HG03175 (cell line): Measurements from ENCODE around the gene TBC1D2B.

Experiments used
- ATAC-seq: cut with Tn5 transposase; IDR thresholded peaks from one replicate; pipeline ENCODE4 v1.9.1; 2021; ENCODE audit warnings: mild to moderate bottlenecking, moderate library complexity; ENCODE audit not compliant: unreplicated experiment

The TBC1D2B gene

GRCh38 chr15:78075490-78076230, 1.9 kb downstream of the TBC1D2B start:
- no peak for ATAC-seq

- ATAC-seq, result no peak
These were observed 4.3 kb downstream of the TBC1D2B start for GRCh38 chr15:78073046-78073787.

DNA sequence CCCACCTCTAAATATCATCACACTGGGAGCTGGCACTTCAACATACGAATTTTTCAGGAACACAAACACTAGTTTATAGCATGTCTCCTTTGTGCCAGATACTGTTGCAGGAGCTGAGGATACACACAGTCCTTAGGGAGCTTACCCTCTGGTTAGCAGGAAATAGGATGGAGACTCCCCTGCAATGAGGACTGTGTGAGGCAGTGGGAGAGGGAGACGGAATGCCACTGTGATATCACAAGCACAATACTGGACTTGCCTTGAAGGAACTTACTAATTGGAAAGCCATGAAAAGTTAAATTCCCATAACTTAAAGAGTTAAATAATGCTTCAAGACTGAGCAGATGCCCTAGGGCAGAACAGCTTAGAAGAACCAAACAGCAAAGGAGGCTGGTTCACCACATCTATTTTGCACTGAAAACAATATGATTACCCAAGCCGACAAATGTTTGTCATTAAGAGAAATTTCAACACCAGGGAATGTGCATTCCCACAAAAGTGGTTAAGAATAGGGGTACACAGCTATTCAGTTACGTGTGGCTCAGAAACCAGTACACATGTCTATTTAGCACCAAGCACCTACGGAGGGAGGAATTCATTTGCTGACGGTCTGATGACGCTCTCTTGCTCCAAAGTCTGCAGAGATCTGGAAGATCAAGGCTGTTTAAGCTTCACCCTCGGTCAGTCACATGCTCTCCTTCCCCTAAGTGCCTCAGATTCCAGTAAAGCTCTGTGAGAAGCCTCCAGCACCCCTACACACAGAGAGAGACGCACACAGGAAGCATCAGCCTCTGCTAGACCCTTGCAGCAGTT, 5.2 kb downstream of the TBC1D2B start:
- ATAC-seq, result no peak

DNA sequence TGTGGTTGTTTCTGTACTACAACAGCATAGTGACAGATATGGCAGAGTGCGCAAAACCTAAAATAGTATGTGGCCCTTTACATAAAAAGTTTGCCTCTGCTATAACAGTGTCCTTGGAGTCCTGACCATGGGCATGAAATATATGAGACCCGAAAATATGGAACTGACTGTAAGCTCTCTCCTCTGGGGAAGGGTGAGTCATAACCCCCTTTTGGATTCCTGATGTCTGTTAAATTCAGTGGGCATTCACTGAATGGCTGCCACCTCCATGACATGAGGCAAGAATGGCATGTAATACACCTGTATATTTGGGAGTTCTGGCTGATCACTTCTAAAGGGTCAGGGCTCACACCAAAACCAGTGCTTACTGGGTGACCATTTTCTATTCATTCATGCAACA, 6.1 kb downstream of the TBC1D2B start:
- no peak for ATAC-seq

GRCh38 chr15:78070049-78070700, 7.3 kb downstream of the TBC1D2B start:
- ATAC-seq, result no peak

- ATAC-seq, result no peak
These were observed 8.0 kb downstream of the TBC1D2B start for GRCh38 chr15:78069462-78070029.

DNA sequence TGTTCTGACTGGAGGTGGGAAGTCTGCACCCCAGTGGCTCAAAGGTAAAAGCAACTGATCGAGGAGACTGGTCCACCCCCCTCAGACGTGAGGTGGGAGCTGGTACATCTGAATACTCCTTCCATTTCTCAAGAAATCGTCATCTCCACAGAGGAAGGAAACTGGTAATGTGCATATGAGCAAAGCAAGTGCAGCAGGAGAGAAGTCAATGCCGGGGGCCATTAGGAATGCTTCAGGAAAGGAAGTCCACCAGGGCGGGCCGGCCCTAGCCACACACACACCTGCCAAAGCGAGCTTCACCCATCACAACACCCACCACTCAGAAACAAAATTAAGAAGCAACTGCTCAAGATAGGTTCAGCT, 8.5 kb downstream of the TBC1D2B start:
- no peak for ATAC-seq

- ATAC-seq, result no peak
These were observed 9.9 kb downstream of the TBC1D2B start for GRCh38 chr15:78067328-78068228.

GRCh38 chr15:78065973-78066946, 11.3 kb downstream of the TBC1D2B start:
- peak; percentile 64 for ATAC-seq

GRCh38 chr15:78065284-78065872, 12.1 kb downstream of the TBC1D2B start:
- ATAC-seq, result no peak

GRCh38 chr15:78064544-78064943, 13.0 kb downstream of the TBC1D2B start:
- ATAC-seq, result no peak

GRCh38 chr15:78063970-78064385, 13.5 kb downstream of the TBC1D2B start:
- no peak for ATAC-seq

DNA sequence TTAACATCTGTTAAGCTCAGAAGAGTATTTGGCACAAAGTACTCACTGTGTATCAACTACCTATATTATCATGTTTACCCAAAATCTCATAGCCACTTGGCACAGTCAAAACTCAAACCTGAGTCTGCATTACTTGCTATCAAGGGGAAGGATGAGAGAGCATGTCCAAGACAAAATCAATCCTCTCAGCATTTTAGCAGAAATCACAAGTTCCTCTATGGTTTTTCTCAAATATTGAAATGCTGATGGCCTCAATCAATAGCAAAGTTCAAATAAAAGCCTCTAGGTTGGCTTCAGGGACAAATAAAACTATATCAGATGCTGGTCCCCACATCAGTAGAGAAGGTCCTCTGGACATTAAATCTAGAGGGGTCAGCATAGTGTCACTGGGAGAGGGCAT, 14.3 kb downstream of the TBC1D2B start:
- ATAC-seq, result no peak

DNA sequence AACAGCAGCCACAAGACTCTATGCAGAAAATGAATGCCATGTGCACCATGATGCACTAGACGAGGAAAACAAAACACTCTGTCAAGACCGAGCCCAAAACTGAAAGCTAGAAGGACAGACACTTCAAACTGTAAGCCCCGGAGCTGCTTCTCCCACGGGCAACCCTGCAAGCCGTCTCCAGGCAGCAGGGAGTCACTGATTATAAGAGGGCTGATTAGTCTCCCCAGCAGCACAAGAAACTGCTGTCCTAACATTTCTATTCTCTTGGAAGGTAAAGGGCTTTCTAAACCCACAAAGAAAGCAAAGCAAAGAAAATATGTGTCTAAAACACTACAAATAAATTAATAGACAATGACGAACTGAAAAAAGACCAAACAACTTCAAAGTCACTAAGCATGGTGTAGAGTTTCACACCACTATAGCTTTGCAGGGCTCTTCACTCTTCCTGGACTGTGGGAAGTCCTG, 15.5 kb downstream of the TBC1D2B start:
- ATAC-seq, result peak; percentile 46

DNA sequence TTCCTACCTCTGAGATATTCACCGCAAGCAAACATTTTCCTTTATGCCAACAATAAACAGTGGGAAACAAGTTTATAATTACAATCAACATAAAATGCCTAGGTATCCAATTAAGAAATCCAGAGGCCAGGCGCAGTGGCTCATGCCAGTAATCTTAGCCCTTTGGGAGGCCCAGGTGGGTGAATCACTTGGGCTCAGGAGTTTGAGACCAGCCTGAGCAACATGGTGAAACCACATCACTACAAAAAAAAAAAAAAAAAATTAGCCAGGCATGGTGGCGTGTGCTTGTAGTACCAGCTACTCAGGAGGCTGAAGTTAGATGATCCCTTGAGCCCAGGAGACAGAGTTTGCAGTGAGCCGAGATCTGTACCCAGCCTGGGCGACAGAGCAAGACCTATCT, 17.3 kb downstream of the TBC1D2B start:
- ATAC-seq, result no peak

DNA sequence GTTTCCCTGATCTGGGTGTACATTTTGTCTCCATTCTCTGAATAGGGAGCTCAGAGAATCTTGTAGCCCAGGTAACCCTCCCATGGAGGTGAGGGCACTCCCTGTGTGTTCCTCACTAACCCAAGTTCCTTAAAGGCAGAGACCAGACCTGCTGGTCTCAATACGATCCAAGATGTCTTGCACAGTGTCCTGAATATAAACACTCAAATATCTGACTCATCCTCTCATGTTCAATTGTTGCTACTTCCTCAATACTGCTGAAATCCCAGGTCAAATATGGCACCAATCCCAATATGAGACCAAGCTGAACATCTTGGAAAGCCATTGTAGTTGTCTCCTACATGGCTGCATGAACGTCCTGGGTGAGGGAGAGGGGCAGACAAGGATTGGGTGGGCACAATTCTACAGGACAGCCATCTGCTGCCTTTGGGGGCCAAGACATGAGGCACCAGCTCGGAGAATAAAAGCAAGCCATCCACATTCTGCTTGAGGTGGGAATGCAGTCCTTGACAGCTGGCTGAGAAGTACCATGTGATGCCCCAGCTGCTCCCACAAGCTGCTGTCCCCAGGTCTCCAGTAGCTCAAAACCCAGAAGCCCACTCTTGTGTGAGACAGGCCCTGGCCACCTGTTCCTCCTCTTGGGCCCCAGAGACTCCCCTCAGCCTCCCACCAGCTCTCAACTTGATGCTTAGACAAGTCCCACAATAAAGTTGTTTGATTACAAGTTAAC, 18.2 kb downstream of the TBC1D2B start:
- ATAC-seq, result no peak

GRCh38 chr15:78058401-78058935, 19.0 kb downstream of the TBC1D2B start:
- no peak for ATAC-seq
